H1 (cell line): ENCODE results near the gene NAT8L. TPM values are rescaled to one million over a fixed set of nuclear protein-coding genes. Genes with fewer than 3 reads are reported as not detected.

ENCODE experiments used
- CTCF ChIA-PET: fragments of 300-600 bp; sonication (Branson Sonifier 250); formaldehyde crosslinking; loops from one replicate; lab custom pipeline; 2021; ENCODE audit not compliant: partially characterized antibody; lab: Charles Lee
- POLR2A ChIA-PET: fragments of 300-600 bp; sonication (Branson Sonifier 250); formaldehyde crosslinking; loops from one replicate; lab custom pipeline; 2021; ENCODE audit warnings: inconsistent platforms; ENCODE audit not compliant: partially characterized antibody; lab: Charles Lee
- DNase-seq, 2 experiments: peaks; one replicate each; pipeline versions ENCODE4 v3.0.0 to v3.0.0-alpha.2; 2010 to 2022; ENCODE audit warnings: low spot score in 2 of 2, low read depth in 1 of 2, mixed read lengths in 1 of 2
- FAIRE-seq: peaks from 2 replicates; lab custom pipeline; 2011; peaks lifted over from hg19 to GRCh38; lab: Jason Lieb, UNC
- H2AFZ ChIP-seq: 2 replicates; pipeline ENCODE4 v1.8.1; 2012; ENCODE audit warnings: low read length, inconsistent platforms
- H2AK5ac ChIP-seq: 2 replicates; pipeline ENCODE4 v1.6.1; 2013; ENCODE audit warnings: low read depth, low read length
- H2BK120ac ChIP-seq: replicated peaks from 2 replicates; pipeline ENCODE3; 2013; ENCODE audit warnings: low read depth, low read length, inconsistent platforms
- H2BK12ac ChIP-seq: 2 replicates; pipeline ENCODE4 v1.6.1; 2013; ENCODE audit warnings: low read depth, low read length
- H2BK15ac ChIP-seq: 2 replicates; pipeline ENCODE4 v1.6.1; 2013; ENCODE audit warnings: low read length
- H2BK20ac ChIP-seq: 2 replicates; pipeline ENCODE4 v1.6.1; 2013; ENCODE audit warnings: low read length
- H2BK5ac ChIP-seq: 2 replicates; pipeline ENCODE4 v1.6.1; 2013; ENCODE audit warnings: low read depth, low read length
- H3K14ac ChIP-seq: 2 replicates; pipeline ENCODE4 v1.6.1; 2013; ENCODE audit warnings: inconsistent platforms; ENCODE audit not compliant: insufficient read length
- H3K18ac ChIP-seq: 2 replicates; pipeline ENCODE4 v1.6.1; 2013; ENCODE audit warnings: low read length; ENCODE audit errors: extremely low read depth
- H3K23ac ChIP-seq: 2 replicates; pipeline ENCODE4 v1.6.1; 2013; ENCODE audit warnings: inconsistent platforms; ENCODE audit not compliant: insufficient read length
- H3K23me2 ChIP-seq: 2 replicates; pipeline ENCODE4 v1.6.1; 2013; ENCODE audit warnings: low read depth, low read length
- H3K27ac ChIP-seq: 2 replicates; pipeline ENCODE4 v1.6.1; 2011; ENCODE audit warnings: low read depth, low read length, inconsistent platforms
- H3K27me3 ChIP-seq, 4 experiments: replicated peaks in 1 of 4; 1 replicate in 1 of 4; 2 replicates in 3 of 4; pipeline versions ENCODE4 v1.6.1 to v1.8.1; 2011 to 2013; ENCODE audit warnings: low read length in 3 of 4, mild to moderate bottlenecking in 3 of 4, inconsistent platforms in 2 of 4, mixed read lengths in 2 of 4, moderate library complexity in 1 of 4; ENCODE audit not compliant: control insufficient read depth in 3 of 4, insufficient read depth in 3 of 4; ENCODE audit errors: extremely low read depth in 1 of 4
- H3K36me3 ChIP-seq, 4 experiments: 2 replicates each; pipeline versions ENCODE4 v1.6.1 to v1.8.1; 2011 to 2013; ENCODE audit warnings: mild to moderate bottlenecking in 4 of 4, low read length in 3 of 4, moderate library complexity in 2 of 4, control low read depth in 1 of 4, inconsistent platforms in 1 of 4; ENCODE audit not compliant: insufficient read depth in 4 of 4, control insufficient read depth in 2 of 4
- H3K4ac ChIP-seq: replicated peaks from 2 replicates; pipeline ENCODE3; 2013; ENCODE audit warnings: low read length, low read depth, mixed read lengths, inconsistent platforms; ENCODE audit not compliant: insufficient read length
- H3K4me1 ChIP-seq, 4 experiments: replicated peaks in 1 of 4; 1 replicate in 1 of 4; 2 replicates in 3 of 4; pipeline versions ENCODE4 v1.6.1 to v1.8.1; 2011 to 2013; ENCODE audit warnings: low read length in 3 of 4, inconsistent platforms in 2 of 4, mixed read lengths in 1 of 4; ENCODE audit not compliant: insufficient read depth in 4 of 4, control insufficient read depth in 3 of 4
- H3K4me2 ChIP-seq, 2 experiments: 2 replicates each; pipeline versions ENCODE4 v1.6.1 to v1.8.1; 2011 to 2013; ENCODE audit warnings: low read depth in 2 of 2, low read length in 2 of 2, control low read depth in 1 of 2, inconsistent platforms in 1 of 2, mild to moderate bottlenecking in 1 of 2; ENCODE audit not compliant: insufficient read depth in 1 of 2
- H3K4me3 ChIP-seq, 4 experiments: fragments of 200-600, 300-600 bp in 1 of 4; sonication (generic), shearing (Covaris generic), sonication (Bioruptor Twin) in 1 of 4; 2 replicates each; pipeline versions ENCODE4 v1.5.1 to v1.8.1; 2011 to 2016; ENCODE audit warnings: low read length in 4 of 4, low read depth in 3 of 4, control low read depth in 2 of 4, inconsistent platforms in 2 of 4, mild to moderate bottlenecking in 2 of 4, mixed read lengths in 1 of 4, moderate library complexity in 1 of 4; ENCODE audit not compliant: insufficient read depth in 2 of 4; ENCODE audit errors: extremely low read depth in 1 of 4
- H3K56ac ChIP-seq: replicated peaks from 2 replicates; pipeline ENCODE3; 2013; ENCODE audit warnings: low read depth, mild to moderate bottlenecking, mixed read lengths, low read length, inconsistent platforms; ENCODE audit not compliant: insufficient read length
- H3K79me1 ChIP-seq: 2 replicates; pipeline ENCODE4 v1.6.1; 2013; ENCODE audit warnings: low read depth, low read length, control low read depth
- H3K79me2 ChIP-seq, 2 experiments: 2 replicates each; pipeline versions ENCODE4 v1.6.1 to v1.8.1; 2012 to 2013; ENCODE audit warnings: low read length in 2 of 2, mild to moderate bottlenecking in 2 of 2, inconsistent platforms in 1 of 2; ENCODE audit not compliant: insufficient read depth in 2 of 2, control insufficient read depth in 1 of 2
- H3K9ac ChIP-seq, 4 experiments: replicated peaks in 1 of 4; 1 replicate in 1 of 4; 2 replicates in 3 of 4; pipeline versions ENCODE4 v1.6.1 to v1.8.1; 2011 to 2013; ENCODE audit warnings: low read depth in 3 of 4, low read length in 3 of 4, control low read depth in 2 of 4, mild to moderate bottlenecking in 2 of 4, moderate library complexity in 2 of 4, inconsistent platforms in 1 of 4; ENCODE audit errors: extremely low read depth in 1 of 4
- H3K9me3 ChIP-seq, 2 experiments: 2 replicates each; pipeline versions ENCODE4 v1.6.1 to v1.8.1; 2012 to 2013; ENCODE audit warnings: mild to moderate bottlenecking in 2 of 2, moderate library complexity in 2 of 2, control low read depth in 1 of 2, inconsistent platforms in 1 of 2, low read depth in 1 of 2, low read length in 1 of 2, mixed read lengths in 1 of 2; ENCODE audit not compliant: insufficient read depth in 2 of 2
- H4K20me1 ChIP-seq, 2 experiments: replicated peaks in 1 of 2; 2 replicates each; pipeline versions ENCODE3 to v1.8.1; 2011 to 2013; ENCODE audit warnings: inconsistent platforms in 2 of 2, low read length in 2 of 2, mild to moderate bottlenecking in 1 of 2; ENCODE audit not compliant: insufficient read depth in 2 of 2, control insufficient read depth in 1 of 2
- H4K5ac ChIP-seq: 2 replicates; pipeline ENCODE4 v1.6.1; 2013; ENCODE audit warnings: low read length, low read depth, mixed read lengths, inconsistent platforms; ENCODE audit not compliant: insufficient read length
- H4K8ac ChIP-seq: 2 replicates; pipeline ENCODE4 v1.8.0; 2013; ENCODE audit warnings: mild to moderate bottlenecking, moderate library complexity, low read length, inconsistent platforms; ENCODE audit not compliant: insufficient read depth; ENCODE audit errors: extremely low read depth
- H4K91ac ChIP-seq: replicated peaks from 2 replicates; pipeline ENCODE3; 2013; ENCODE audit warnings: low read length, mixed read lengths, inconsistent platforms; ENCODE audit not compliant: insufficient read length
- ASH2L ChIP-seq: fragments of 200-600, 300-600 bp; sonication (generic); IDR thresholded peaks from one replicate; pipeline ENCODE4 v1.7.1; 2017; ENCODE audit warnings: low read length
- BACH1 ChIP-seq: IDR thresholded peaks from 2 replicates; pipeline ENCODE4 v1.6.1; 2012; ENCODE audit warnings: low read length, improper control_type of control experiment
- CHD1 ChIP-seq: IDR thresholded peaks from 2 replicates; pipeline ENCODE4 v1.6.1; 2012; ENCODE audit warnings: low read depth, low read length, improper control_type of control experiment
- CHD2 ChIP-seq: IDR thresholded peaks from 2 replicates; pipeline ENCODE4 v1.6.1; 2012; ENCODE audit warnings: low read length, improper control_type of control experiment
- E2F6 ChIP-seq: IDR thresholded peaks from 2 replicates; pipeline ENCODE4 v1.6.1; 2012; ENCODE audit warnings: inconsistent platforms
- EZH2 ChIP-seq: fragments of 200-600 bp; sonication (generic); IDR thresholded peaks from 2 replicates; pipeline ENCODE4 v1.7.1; 2012; ENCODE audit warnings: low read depth, mild to moderate bottlenecking, moderate library complexity, low read length, inconsistent platforms; ENCODE audit not compliant: severe bottlenecking
- JUND ChIP-seq: IDR thresholded peaks from 2 replicates; pipeline ENCODE4 v1.6.1; 2011; ENCODE audit warnings: mild to moderate bottlenecking, improper control_type of control experiment, low read length
- PHF8 ChIP-seq: fragments of 200-600 bp; sonication (generic); conservative IDR thresholded peaks from 2 replicates; pipeline ENCODE4 v1.7.1; 2012; ENCODE audit warnings: low read depth, mild to moderate bottlenecking, inconsistent platforms, low read length, moderate library complexity
- RFX5 ChIP-seq: IDR thresholded peaks from 2 replicates; pipeline ENCODE4 v1.6.1; 2011; ENCODE audit warnings: low read depth, low read length, improper control_type of control experiment, borderline replicate concordance
- RNF2 ChIP-seq: fragments of 200-900, 300-1000 bp; sonication (generic); IDR thresholded peaks from 2 replicates; pipeline ENCODE4 v1.7.1; 2016; ENCODE audit warnings: borderline replicate concordance, low read depth, mild to moderate bottlenecking, antibody characterized with exemption, low read length; ENCODE audit not compliant: poor library complexity, severe bottlenecking; ENCODE audit errors: missing control alignments
- YY1 ChIP-seq: IDR thresholded peaks from 2 replicates; pipeline ENCODE4 v1.6.1; 2011; ENCODE audit warnings: low read depth, mild to moderate bottlenecking, low read length
- WGBS, 2 experiments: shearing (Covaris generic) in 1 of 2; methylation state at CpG; one replicate each; pipeline versions ENCODE4 v1.1.6 to v1.1.7; 2013 to 2015; ENCODE audit warnings: low lambda C conversion rate in 2 of 2, mixed read lengths in 2 of 2, inconsistent platforms in 1 of 2, low coverage in 1 of 2, missing lambda C conversion rate in 1 of 2; ENCODE audit not compliant: insufficient replicate concordance in 2 of 2, insufficient coverage in 1 of 2, insufficient read length in 1 of 2; ENCODE audit errors: extremely low coverage in 1 of 2, missing lambda C conversion rate in 1 of 2; 5-methylcytosine and 5-hydroxymethylcytosine counted together
- polyA plus RNA-seq, 7 experiments: library from polyadenylated mRNA; depleted of rRNA in 3 of 7; stranded (reverse) in 5 of 7; unstranded in 2 of 7; fragments of >200 nt in 5 of 7; fragments of 200-250 nt in 2 of 7; gene quantifications; 1 replicate in 5 of 7; 2 replicates in 1 of 7; 4 replicates in 1 of 7; pipeline versions ENCODE4 v1.2.1 to v1.2.3, GENCODE V29; 2011 to 2013; ENCODE audit warnings: missing spikeins in 2 of 7, mixed read lengths in 2 of 7
- total RNA-seq: library from RNA; stranded (reverse); fragmentation: NEBNext Ultra II Directional; extraction: Animal tissue kit (Norgen Biotek cat#: 25700); gene quantifications from 2 replicates; pipeline ENCODE4 v1.2.1, GENCODE V29; 2021

The NAT8L gene
- total and polyA plus RNA-seq, 2 of the 8 experiments (the other 6 are each of a cell fraction or from before 2014, with no cell fraction given) = 10.8 TPM

- no peak overlapping the region for H3K4ac ChIP-seq
- CTCF ChIA-PET = interaction anchor here (0.7 to 1.0 kb wide), 3 partner anchors 9 to 73 kb away, joined by 3 read pairs; no protein-coding TSS in a partner anchor
- FAIRE-seq (no peak), DNase-seq (no peak)
- H3K23ac ChIP-seq = no peak overlapping the region
- H3K14ac ChIP-seq = no peak overlapping the region
- 90% methylated on average over 28 of the region's 29 CpGs; no CpG with 5 or more reads in 1 of the 2 experiments for WGBS, 2 experiments
- H4K20me1 ChIP-seq = peaks cover 3 to 23% of the 10 kb centered on the region in 2 experiments
- no peak overlapping the region for H3K56ac ChIP-seq
- peaks cover 0 to 17% (median 8%) of the 10 kb centered on the region in 4 experiments; a peak in 6 of 7 replicates for H3K4me1 ChIP-seq
- no peak overlapping the region for H2BK5ac ChIP-seq
- no peak overlapping the region for H4K8ac ChIP-seq
- H3K79me1 ChIP-seq = no peaks in the 10 kb centered on the region
- H3K9ac ChIP-seq = no peak overlapping the region
- no peak overlapping the region for H2BK12ac ChIP-seq
- no peak overlapping the region for H2BK20ac ChIP-seq
- no peak overlapping the region for H2AK5ac ChIP-seq
- H2BK120ac ChIP-seq = no peak overlapping the region
- H3K36me3 ChIP-seq = peaks cover 0 to 4% (median 0%) of the 10 kb centered on the region in 4 experiments; a peak in 1 of 8 replicates
- H3K4me3 ChIP-seq = no peak overlapping the region
- POLR2A ChIA-PET = interaction anchor here (0.6 to 2.0 kb wide), 7 partner anchors 9 to 81 kb away, joined by 3 to 4 read pairs (median 3); no protein-coding TSS in a partner anchor
- no peaks in the 10 kb centered on the region for H3K9me3 ChIP-seq
- H3K27ac ChIP-seq = no peak overlapping the region
- H3K23me2 ChIP-seq = no peaks in the 10 kb centered on the region; the same call in 1 of the 2 replicates
- no peak overlapping the region for H4K91ac ChIP-seq
- H2BK15ac ChIP-seq = no peak overlapping the region
- H3K27me3 ChIP-seq = peaks cover 0 to 3% (median 2%) of the 10 kb centered on the region in 4 experiments; a peak in 3 of 7 replicates
- no peak overlapping the region; the same call in 1 of the 2 replicates for H3K18ac ChIP-seq
- H3K79me2 ChIP-seq = 0 out of 4 replicates have a peak, but pooled peaks cover 0 to 3% of the 10 kb centered on the region in 2 experiments
- no peak overlapping the region for H2AFZ ChIP-seq
- H4K5ac ChIP-seq = no peak overlapping the region
- no peak overlapping the region for H3K4me2 ChIP-seq
- TF ChIP-seq RFX5 (no peak), ASH2L (no peak), CHD1 (no peak), RNF2 (no peak), PHF8 (no peak), EZH2 (no peak), E2F6 (no peak), JUND (no peak), CHD2 (no peak), BACH1 (no peak), YY1 (no peak)
These were observed 7.7 kb downstream of the NAT8L start for GRCh38 chr4:2066571-2067445.
